Transverse colon (tissue), 4 donors: ENCODE measurements around the gene GBA2. TPM values are rescaled to one million over a fixed set of nuclear protein-coding genes. Genes with fewer than 3 reads are reported as not detected.

Experiments used
- DNase-seq: peaks from one replicate; pipeline ENCODE4 v3.0.0-alpha.2; 2019
- H3K27ac ChIP-seq, 4 donors: fragments of 200-600 bp; sonication (generic); 2 replicates each; pipeline ENCODE4 v1.5.1; 2016 to 2018; ENCODE audit warnings: inconsistent platforms in 4 of 4
- H3K27me3 ChIP-seq: fragments of 200-600 bp; sonication (generic); 2 replicates; pipeline ENCODE4 v1.5.1; 2017; ENCODE audit warnings: inconsistent platforms
- H3K36me3 ChIP-seq, 4 donors: fragments of 200-600 bp; sonication (generic); 2 replicates each; pipeline ENCODE4 v1.5.1; 2017 to 2019; ENCODE audit warnings: inconsistent platforms in 4 of 4
- H3K4me1 ChIP-seq, 4 donors: fragments of 200-600 bp; sonication (generic); 2 replicates each; pipeline ENCODE4 v1.5.1; 2017 to 2020; ENCODE audit warnings: inconsistent platforms in 4 of 4
- H3K4me3 ChIP-seq, 4 donors: fragments of 200-600 bp; sonication (generic); 1 replicate in 1 of 4; 2 replicates in 3 of 4; pipeline versions ENCODE4 v1.5.1 to v1.6.1; 2017 to 2019; ENCODE audit warnings: inconsistent platforms in 4 of 4
- H3K9me3 ChIP-seq, 2 donors: fragments of 200-600 bp; sonication (generic); 2 replicates each; pipeline ENCODE4 v1.5.1; 2017 to 2019; ENCODE audit warnings: inconsistent platforms in 2 of 2
- EP300 ChIP-seq: sonication (generic); formaldehyde crosslinking; IDR thresholded peaks from one replicate; pipeline ENCODE4 v1.6.1; 2017; ENCODE audit warnings: antibody characterized with exemption, low read depth
- POLR2A ChIP-seq: fragments of 450-650 bp; IDR thresholded peaks from one replicate; pipeline ENCODE4 v1.6.1; 2016; ENCODE audit warnings: antibody characterized with exemption, mild to moderate bottlenecking, moderate library complexity
- POLR2AphosphoS5 ChIP-seq, 3 donors: sonication (generic); formaldehyde crosslinking; IDR thresholded peaks; one replicate each; pipeline ENCODE4 v1.6.1; 2016; ENCODE audit warnings: antibody characterized with exemption in 3 of 3
- WGBS, 2 donors: methylation state at CpG; one replicate each; pipeline ENCODE4 v1.1.5; 2018; ENCODE audit warnings: low coverage in 1 of 2; 5-methylcytosine and 5-hydroxymethylcytosine counted together
- in situ Hi-C, 4 donors: fragments of 200-750 bp; cut with MboI; loops; one replicate each; pipeline versions ENCODE4 v1.15.0 to v1.15.1; 2017; ENCODE audit warnings: low sequenced_read_pairs in 3 of 4, low pct_ligation_motif_present in 1 of 4, low pct_unique_long_range_greater_than_20kb in 1 of 4
- intact Hi-C: fragments of 100-400 bp; cut with DNase I; formaldehyde crosslinking; loops from one replicate; pipeline ENCODE4 v1.15.1; 2023; ENCODE audit warnings: low total_unique reads
- total RNA-seq, 4 donors: library from RNA; depleted of rRNA; stranded (reverse); fragments of >200 nt; gene quantifications; one replicate each; pipeline ENCODE4 v1.1.0, GENCODE V29; 2016
- TF ChIP-seq, protein P1 (sequence below), 5 experiments: fragments of 200-600 bp in 3 of 5; fragments of 450-650 bp in 2 of 5; sonication (generic) in 3 of 5; IDR thresholded peaks; 1 replicate in 2 of 5; 2 replicates in 3 of 5; pipeline ENCODE4 v1.5.1; 2016 to 2017; ENCODE audit warnings: antibody characterized with exemption in 5 of 5, inconsistent platforms in 3 of 5, mild to moderate bottlenecking in 2 of 5, moderate library complexity in 1 of 5

GBA2 gene
- total RNA-seq, 4 donors from 2014 or later = 217 to 709 (median 255) TPM

DNA sequence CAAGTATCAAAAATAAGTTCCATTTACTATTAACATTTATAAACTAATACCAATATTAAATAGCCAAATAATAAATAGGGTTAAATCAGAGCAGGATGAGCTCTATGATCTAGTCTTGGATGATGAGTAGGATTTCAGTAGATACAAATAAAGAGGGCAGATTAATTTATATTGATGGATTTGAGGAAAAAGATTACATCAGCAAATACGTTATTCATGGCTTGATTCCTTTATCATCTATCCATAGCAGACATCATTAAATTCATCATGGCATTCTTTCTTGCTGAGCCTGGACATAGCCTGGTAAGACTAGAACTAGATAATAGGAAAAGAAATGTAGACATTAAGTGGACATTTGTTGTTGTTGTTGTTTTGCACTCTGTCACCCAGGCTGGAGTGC is 18.4 kb upstream of the GBA2 start:
- TF ChIP-seq, protein P1, sequence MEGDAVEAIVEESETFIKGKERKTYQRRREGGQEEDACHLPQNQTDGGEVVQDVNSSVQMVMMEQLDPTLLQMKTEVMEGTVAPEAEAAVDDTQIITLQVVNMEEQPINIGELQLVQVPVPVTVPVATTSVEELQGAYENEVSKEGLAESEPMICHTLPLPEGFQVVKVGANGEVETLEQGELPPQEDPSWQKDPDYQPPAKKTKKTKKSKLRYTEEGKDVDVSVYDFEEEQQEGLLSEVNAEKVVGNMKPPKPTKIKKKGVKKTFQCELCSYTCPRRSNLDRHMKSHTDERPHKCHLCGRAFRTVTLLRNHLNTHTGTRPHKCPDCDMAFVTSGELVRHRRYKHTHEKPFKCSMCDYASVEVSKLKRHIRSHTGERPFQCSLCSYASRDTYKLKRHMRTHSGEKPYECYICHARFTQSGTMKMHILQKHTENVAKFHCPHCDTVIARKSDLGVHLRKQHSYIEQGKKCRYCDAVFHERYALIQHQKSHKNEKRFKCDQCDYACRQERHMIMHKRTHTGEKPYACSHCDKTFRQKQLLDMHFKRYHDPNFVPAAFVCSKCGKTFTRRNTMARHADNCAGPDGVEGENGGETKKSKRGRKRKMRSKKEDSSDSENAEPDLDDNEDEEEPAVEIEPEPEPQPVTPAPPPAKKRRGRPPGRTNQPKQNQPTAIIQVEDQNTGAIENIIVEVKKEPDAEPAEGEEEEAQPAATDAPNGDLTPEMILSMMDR (IDR thresholded peaks at IDR 0.05) = no peak
- TF ChIP-seq EP300 = no peak
- no peak for TF ChIP-seq POLR2AphosphoS5 (IDR thresholded peaks at IDR 0.05)
- TF ChIP-seq POLR2A = no peak
- Histone ChIP-seq H3K27ac (no peak overlapping the region), H3K27me3 (no peaks in the 10 kb centered on the region), H3K9me3 (no peaks in the 10 kb centered on the region), H3K4me3 (no peak overlapping the region), H3K36me3 (no peaks in the 10 kb centered on the region), H3K4me1 (peaks cover 18 to 28% (median 20%) of the 10 kb centered on the region in 4 donors)
- DNase-seq = no peak
- in situ Hi-C loops (no loop called here), intact Hi-C loops (no loop called here)
- WGBS, 2 donors = 89 to 92% methylated on average over 1 of the region's 1 CpG

DNA sequence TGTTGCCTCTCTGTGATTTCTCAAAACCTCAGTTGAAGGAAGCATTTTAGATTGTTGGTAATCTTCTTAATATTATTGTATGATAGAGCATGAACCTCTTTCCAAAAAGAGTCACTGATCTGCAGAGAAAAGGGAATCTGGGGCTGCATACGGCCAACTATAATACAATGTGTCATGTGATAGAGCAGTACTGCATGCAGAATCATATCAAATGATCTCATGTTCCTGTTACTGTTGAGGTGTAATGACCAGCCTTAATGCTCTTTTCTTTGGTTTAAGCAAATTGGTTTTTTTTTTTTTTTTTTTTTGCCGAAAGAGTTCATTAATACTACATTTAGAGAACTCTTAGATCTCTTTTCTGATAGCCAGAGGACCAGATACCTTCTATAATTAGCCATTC is 18.0 kb upstream of the GBA2 start:
- H3K4me1 ChIP-seq = peaks cover 16 to 28% (median 17%) of the 10 kb centered on the region in 4 donors
- no peak overlapping the region for H3K4me3 ChIP-seq
- intact Hi-C loops (no loop called here), in situ Hi-C loops (no loop called here)
- no peaks in the 10 kb centered on the region for H3K27me3 ChIP-seq
- no peak overlapping the region for H3K27ac ChIP-seq
- H3K36me3 ChIP-seq = no peaks in the 10 kb centered on the region
- WGBS, 2 donors = 75 to 84% methylated on average over 1 to 2 of the region's 2 CpGs
- TF ChIP-seq, protein P1 (IDR thresholded peaks at IDR 0.05) = no peak
- TF ChIP-seq POLR2AphosphoS5 (IDR thresholded peaks at IDR 0.05) (no peak), EP300 (no peak), POLR2A (no peak)
- H3K9me3 ChIP-seq = no peaks in the 10 kb centered on the region
- no peak for DNase-seq

DNA sequence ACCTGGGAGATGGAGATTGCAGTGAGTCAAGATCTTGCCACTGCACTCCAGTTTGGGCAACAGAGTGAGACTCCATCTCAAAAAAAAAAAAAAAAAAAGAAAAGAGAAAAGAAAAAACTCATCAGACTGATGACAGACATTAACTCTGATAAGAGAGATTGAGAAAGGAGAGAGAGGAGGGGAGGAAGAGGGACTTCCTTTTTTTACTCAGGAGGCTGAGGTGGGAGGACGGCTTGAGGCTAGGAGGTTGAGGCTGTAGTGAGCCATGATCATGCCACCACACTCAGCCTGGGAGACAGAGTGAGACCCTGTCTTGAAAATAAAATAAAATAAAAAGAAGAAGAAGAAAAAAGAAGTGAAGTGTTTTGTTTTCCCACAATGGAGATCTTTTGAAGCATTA is 14.8 kb upstream of the GBA2 start:
- Histone ChIP-seq H3K4me3 (no peak overlapping the region), H3K27me3 (no peaks in the 10 kb centered on the region), H3K27ac (no peak overlapping the region), H3K4me1 (peaks cover 0 to 27% (median 3%) of the 10 kb centered on the region in 4 donors), H3K9me3 (no peaks in the 10 kb centered on the region), H3K36me3 (no peaks in the 10 kb centered on the region)
- intact Hi-C loops = no loop called here
- DNase-seq = no peak
- in situ Hi-C loops = no loop called here
- WGBS, 2 donors = 83 to 100% methylated on average over 1 of the region's 1 CpG
- TF ChIP-seq EP300 (no peak), POLR2AphosphoS5 (IDR thresholded peaks at IDR 0.05) (no peak), POLR2A (no peak)
- TF ChIP-seq, protein P1 (IDR thresholded peaks at IDR 0.05) = no peak

DNA sequence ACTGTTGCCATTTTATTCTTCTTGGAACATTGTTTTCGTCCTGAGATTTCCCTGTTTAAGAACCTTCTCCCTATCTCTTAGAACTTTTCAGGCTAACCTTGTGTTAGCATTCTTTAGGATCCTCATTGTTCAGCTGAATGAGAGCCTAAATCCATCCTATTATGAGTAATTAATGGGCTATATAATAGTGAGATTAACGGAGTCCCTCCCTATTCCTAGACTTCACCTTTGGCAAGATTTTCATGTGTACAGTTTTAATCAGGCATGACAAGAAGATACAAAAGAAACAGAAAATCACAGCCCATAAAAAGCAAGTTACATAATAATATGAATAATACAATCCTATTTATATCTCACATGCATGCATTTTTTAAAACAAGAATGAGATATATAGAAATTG is 14.2 kb upstream of the GBA2 start:
- Histone ChIP-seq H3K36me3 (no peaks in the 10 kb centered on the region), H3K27ac (no peak overlapping the region), H3K9me3 (no peaks in the 10 kb centered on the region), H3K4me1 (peaks cover 0 to 33% (median 9%) of the 10 kb centered on the region in 4 donors), H3K4me3 (no peak overlapping the region), H3K27me3 (no peaks in the 10 kb centered on the region)
- DNase-seq = no peak
- TF ChIP-seq POLR2A (no peak), POLR2AphosphoS5 (IDR thresholded peaks at IDR 0.05) (no peak), EP300 (no peak)
- TF ChIP-seq, protein P1 (IDR thresholded peaks at IDR 0.05) = no peak
- in situ Hi-C loops (no loop called here), intact Hi-C loops (no loop called here)
- WGBS, 2 donors = 85 to 92% methylated on average over 2 of the region's 2 CpGs
